Stimulated activated CD4-positive, alpha-beta T cell treated with anti-CD3 and anti-CD28 coated beads, Interleukin-1b, Interleukin-23, amount 100 ng/mL, for 48 hours (primary cell): ENCODE measurements around the gene DCTN3.
A peak's percentile ranks its signal among the peaks of the same experiment; 100 is the strongest.

Source experiments
- DNase-seq: peaks from one replicate; pipeline ENCODE4 v3.0.0-alpha.2; 2020

The DCTN3 gene

DNA sequence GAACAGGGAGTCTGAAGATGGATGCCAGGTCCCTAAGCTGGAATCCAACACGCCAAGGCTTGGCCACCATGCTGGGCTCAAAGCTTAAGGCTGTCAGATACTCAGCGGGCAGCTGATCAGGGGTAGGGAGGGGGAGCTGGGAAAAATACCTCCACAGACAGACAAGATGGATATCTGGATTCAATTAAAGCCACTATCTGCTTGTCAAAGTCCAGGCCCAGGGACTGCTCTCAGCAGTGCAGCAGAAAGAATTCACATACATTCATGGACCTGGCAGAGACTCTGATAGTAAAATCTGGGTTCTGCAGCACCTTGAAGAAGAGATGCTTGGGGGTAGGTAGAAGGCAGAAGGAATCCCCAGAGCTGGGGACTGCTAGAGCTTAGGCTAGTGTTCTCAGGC lies 5.2 kb downstream of the DCTN3 start:
- no peak for DNase-seq

- peak; percentile 62 for DNase-seq
These were observed 7.4 kb downstream of the DCTN3 start for GRCh38 chr9:34612788-34613390.

GRCh38 chr9:34611811-34612787 lies 8.2 kb downstream of the DCTN3 start, which contains the start of gene RPP25L:
Gene RPP25L, minus strand, starts transcription at chr9:34612097. Its CDS starts 801 bp downstream, at chr9:34611296.
- DNase-seq = peak; percentile 79

DNA sequence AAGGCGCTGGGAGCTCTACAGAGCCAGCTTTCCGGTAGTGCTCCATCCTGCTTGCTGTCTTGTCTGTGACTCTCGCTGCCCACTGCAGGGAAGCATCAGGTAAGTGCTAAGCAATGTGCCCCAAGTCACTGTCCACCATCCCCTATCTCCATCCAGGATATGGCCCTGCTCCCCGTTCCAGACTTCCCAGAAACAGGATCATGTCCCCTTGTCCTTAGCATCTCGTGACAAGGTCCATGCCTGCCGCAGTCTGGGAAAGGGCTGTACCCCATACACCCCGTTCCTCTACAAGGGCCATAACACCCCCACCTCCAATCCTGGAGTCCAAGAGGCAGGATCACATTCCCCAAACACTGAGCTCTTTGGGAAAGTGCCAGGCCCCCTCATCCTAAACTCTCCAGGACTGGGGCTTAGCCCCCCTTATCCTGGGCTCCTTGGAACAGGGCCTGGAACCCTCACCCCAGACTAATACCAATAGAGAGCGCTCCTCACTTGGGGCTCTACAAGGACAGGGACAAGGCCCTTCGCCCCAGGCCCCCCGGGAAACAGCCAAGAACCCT lies 9.0 kb downstream of the DCTN3 start:
- DNase-seq = no peak

GRCh38 chr9:34610434-34611206 lies 9.7 kb downstream of the DCTN3 start:
- DNase-seq = no peak

GRCh38 chr9:34607331-34607730 lies 13.0 kb downstream of the DCTN3 start:
- DNase-seq = no peak

DNA sequence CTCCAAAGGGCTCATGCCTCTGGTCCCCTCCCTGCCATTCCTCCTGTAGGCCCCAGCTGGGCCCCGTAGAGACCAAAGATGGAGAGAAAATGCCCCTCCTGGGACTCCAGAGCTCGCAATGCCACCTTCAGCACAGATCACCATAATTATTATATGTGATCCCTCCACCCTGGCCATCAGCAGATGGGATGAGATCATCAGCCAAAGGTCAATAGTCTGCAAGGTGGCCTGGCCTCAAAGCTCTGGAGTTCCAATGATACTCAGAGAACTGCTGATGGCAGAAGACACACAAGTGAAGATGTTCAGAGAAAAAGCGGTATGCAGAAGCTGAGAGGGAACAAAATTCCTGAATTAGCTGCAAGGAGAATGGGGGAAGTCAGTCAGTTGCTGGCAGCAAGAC lies 13.4 kb downstream of the DCTN3 start:
- no peak for DNase-seq

DNA sequence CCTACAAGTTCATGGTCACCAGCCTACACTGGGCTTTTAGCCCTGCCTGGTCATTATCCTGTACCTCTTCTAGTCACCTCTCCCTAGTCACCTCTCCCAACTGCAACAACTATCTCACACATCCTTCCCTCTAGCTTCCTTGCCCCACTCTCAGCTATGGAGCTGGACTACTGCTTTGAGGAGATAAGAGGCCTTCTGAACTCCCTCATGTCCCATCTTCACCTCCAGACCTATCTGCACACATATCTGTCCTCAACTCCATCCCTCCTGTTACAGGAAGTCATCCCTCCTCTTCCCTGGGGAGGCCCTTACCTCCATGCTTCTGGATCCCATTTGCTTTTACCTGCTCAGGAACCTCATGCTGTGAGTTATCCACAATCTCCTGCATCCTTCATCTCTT lies 14.1 kb downstream of the DCTN3 start:
- DNase-seq = no peak

DNA sequence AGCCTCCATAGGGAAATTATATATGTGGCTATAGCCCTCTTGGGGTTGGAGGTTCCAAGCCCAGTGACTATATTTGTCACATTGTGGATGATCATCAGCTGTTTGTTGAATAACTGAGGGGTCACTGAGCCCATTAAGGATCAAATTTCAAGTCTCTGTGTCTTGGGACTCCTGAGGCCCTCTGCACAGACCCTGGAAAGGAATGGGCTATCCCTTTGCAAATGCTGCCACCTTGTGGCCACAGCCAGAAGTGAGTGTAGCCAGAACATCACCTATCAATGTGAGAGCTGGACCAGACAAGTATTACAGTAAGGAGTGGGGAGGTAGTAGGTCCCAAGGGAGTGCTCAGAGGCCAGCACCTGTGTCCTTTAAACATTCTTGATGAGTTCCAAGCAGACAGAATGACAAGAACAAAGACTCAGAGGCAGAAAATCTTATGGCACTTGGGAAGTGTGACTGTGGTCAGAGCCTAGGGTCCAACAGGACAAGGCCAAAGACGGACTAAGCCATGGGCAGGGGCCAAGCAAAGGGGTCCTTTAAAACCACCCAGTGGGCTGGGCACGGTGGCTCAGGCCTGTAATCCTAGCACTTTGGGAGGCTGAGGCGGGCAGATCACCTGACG lies 16.6 kb downstream of the DCTN3 start:
- DNase-seq = peak; percentile 76

DNA sequence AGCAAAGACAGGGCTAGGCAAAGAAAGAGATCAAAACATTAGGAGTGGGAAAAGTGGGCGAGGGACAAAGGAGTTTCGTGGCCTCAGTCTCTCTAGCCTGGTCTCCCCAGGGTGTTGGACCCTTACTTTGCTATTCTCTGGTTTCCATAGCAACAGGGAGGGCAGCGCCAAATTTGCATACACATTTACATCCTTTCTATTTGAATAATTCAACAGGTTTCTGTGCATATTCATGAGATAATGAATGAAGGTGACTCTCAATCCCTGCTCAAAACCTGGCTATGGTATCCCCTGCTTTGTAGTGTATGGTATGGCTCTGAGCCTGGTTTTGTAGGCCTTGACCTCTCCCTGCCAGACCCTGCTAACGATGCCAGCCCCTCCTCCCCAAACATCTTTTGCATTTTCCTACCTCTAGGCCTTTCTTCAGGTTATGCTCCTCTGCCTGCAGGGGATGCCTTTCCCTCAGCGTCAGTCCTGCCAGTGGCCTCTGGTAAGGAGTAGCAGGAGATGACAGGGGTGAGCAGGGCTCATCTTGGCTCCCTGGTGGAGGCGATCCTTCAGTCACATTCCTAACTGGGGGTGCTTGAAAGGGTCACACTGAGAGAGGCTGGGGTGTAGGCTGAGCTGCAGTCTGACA lies 18.2 kb downstream of the DCTN3 start:
- DNase-seq = no peak

- DNase-seq = no peak
These were observed 19.4 kb downstream of the DCTN3 start for GRCh38 chr9:34600908-34601307.

GRCh38 chr9:34599546-34599945 lies 20.7 kb downstream of the DCTN3 start:
- DNase-seq = no peak

- no peak for DNase-seq
These were observed 26.1 kb downstream of the DCTN3 start for GRCh38 chr9:34594177-34594576.

GRCh38 chr9:34592895-34593601 lies 27.2 kb downstream of the DCTN3 start:
- no peak for DNase-seq

DNA sequence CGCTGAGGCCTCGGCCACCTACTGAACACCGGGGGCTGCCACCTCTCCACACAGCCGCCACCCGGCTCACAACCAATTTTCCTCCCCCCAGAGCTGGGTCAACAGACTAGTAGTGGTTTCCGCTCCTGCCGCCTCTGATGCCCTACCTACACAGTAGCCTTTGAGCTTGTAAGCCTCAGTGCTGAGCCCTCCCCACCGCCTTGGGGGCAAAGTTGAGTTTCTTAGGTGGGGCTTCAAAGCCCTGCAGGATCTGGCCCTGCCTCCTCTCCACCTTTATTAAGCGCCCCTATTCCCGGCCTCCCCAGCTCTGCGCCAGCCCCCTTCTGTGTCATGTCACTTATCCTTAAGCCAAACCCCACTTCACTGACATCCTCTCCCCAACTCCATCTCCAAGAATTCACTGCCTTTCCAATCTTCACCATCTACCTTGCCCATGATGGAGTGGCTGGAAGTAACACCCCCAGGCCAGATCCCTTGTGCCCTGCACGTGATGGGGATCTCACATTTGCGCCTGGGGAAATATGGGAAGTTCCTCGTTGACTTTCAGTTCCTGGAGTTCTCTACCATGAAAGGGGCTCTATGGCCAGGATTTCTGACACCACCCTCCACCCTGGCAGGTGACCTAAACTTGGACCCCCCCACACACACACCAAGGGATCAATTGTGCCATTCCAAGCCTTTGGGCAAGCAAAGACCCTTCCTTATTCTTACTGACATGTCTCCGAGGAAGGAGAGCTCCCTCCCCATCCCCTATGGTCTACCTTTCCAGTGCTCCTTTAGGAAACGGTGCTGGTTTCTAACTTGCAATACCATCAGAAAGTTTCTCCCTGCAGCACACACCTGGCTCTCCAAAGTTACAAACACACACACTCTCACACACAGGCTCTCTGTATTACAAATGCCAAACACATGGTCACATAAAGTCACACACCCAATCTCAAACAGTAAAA lies 28.1 kb downstream of the DCTN3 start:
- DNase-seq = no peak

DNA sequence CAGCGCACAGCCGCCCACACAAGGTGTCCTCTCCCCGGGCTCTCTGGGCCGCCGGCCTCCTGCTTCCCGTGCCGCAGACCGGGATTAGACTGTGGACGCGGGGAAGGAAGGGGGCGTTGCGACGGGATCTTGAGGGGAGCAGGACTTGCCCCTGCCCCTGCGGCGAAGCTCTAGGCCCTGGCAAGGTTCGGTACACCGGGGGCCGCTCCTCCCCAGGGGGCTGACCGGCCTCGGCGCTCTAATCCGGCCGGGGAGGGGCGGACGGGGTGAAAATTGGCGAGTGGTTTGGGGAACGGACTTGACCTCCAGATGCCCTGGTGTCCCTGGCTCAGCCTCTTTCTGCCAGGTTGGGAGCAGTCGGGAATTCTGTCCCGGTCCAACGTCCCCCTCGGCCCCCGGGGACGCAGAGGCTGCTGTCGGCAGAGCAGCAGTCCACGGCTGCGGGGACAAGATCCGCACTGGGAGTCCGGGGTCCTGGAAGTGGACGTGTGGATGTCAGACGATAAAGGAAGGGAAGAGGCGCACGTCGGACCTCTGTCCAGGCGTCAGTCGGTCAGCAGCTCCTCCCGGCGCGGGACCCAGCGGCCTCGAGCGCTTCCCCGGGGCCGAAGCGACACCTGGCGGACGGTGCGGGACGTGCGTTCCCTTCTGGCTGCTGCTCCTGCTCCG lies 28.9 kb downstream of the DCTN3 start:
- peak; percentile 75 for DNase-seq

GRCh38 chr9:34590381-34591247 lies 29.7 kb downstream of the DCTN3 start:
- no peak for DNase-seq

- DNase-seq = no peak
These were observed 30.5 kb downstream of the DCTN3 start, which contains the start of gene CNTFR for GRCh38 chr9:34589636-34590380. Gene CNTFR, minus strand, starts transcription at chr9:34589724. Its CDS starts 20,743 bp downstream, at chr9:34568981.
